OCI-LY1 (cell line): ENCODE results near the gene AMPD1.

Experiments
- H2AFZ ChIP-seq: fragments of 200-600 bp; sonication (generic), shearing (Covaris generic); 2 replicates; pipeline ENCODE4 v1.6.0; 2014; ENCODE audit warnings: antibody characterized with exemption, mild to moderate bottlenecking, low read length
- H3F3A ChIP-seq: fragments of 200-600 bp; sonication (generic), shearing (Covaris generic); 2 replicates; pipeline ENCODE4 v1.6.0; 2014; ENCODE audit warnings: mild to moderate bottlenecking, antibody characterized with exemption, low read length, moderate library complexity; ENCODE audit not compliant: insufficient read depth
- H3K27ac ChIP-seq: fragments of 200-600 bp; sonication (generic); 2 replicates; pipeline ENCODE4 v1.5.1; 2014; ENCODE audit warnings: low read length, mixed run types, mild to moderate bottlenecking, low read depth; ENCODE audit not compliant: poor library complexity, severe bottlenecking
- H3K27me3 ChIP-seq: fragments of 200-600 bp; sonication (generic); 2 replicates; pipeline ENCODE4 v1.6.0; 2014; ENCODE audit warnings: antibody characterized with exemption, mild to moderate bottlenecking, low read length, moderate library complexity; ENCODE audit not compliant: insufficient read depth
- H3K36me3 ChIP-seq: fragments of 200-600 bp; sonication (generic); 2 replicates; pipeline ENCODE4 v1.6.1; 2014; ENCODE audit warnings: mild to moderate bottlenecking, antibody characterized with exemption, low read length, moderate library complexity, mixed read lengths; ENCODE audit not compliant: insufficient read depth
- H3K4me1 ChIP-seq: fragments of 200-600 bp; sonication (generic); 2 replicates; pipeline ENCODE4 v1.5.1; 2014; ENCODE audit warnings: mild to moderate bottlenecking, low read length, moderate library complexity; ENCODE audit not compliant: insufficient read depth, severe bottlenecking
- H3K4me2 ChIP-seq: fragments of 200-600 bp; sonication (generic), shearing (Covaris generic); 2 replicates; pipeline ENCODE4 v1.6.1; 2014; ENCODE audit warnings: low read length
- H3K4me3 ChIP-seq: fragments of 200-600 bp; sonication (generic); 2 replicates; pipeline ENCODE4 v1.5.1; 2014; ENCODE audit warnings: low read length, low read depth, mild to moderate bottlenecking, mixed read lengths; ENCODE audit not compliant: poor library complexity, severe bottlenecking
- H3K79me2 ChIP-seq: fragments of 200-600 bp; shearing (Covaris generic); 2 replicates; pipeline ENCODE4 v1.6.1; 2016; ENCODE audit warnings: mixed run types, low read length, mixed read lengths; ENCODE audit not compliant: insufficient read depth
- H3K9ac ChIP-seq: fragments of 200-600 bp; sonication (generic), shearing (Covaris generic); 2 replicates; pipeline ENCODE4 v1.6.1; 2014; ENCODE audit warnings: mild to moderate bottlenecking, low read length, mixed read lengths
- H3K9me2 ChIP-seq: fragments of 200-600 bp; sonication (generic), shearing (Covaris generic); 2 replicates; pipeline ENCODE4 v1.6.1; 2014; ENCODE audit warnings: low read depth, mild to moderate bottlenecking, low read length, mixed read lengths
- H3K9me3 ChIP-seq: fragments of 200-600 bp; shearing (Covaris generic); 2 replicates; pipeline ENCODE4 v1.6.1; 2014; ENCODE audit warnings: low read length, mixed read lengths
- H4K20me1 ChIP-seq: fragments of 200-600 bp; sonication (generic), shearing (Covaris generic); 2 replicates; pipeline ENCODE4 v1.6.0; 2016; ENCODE audit warnings: mild to moderate bottlenecking, low read length; ENCODE audit not compliant: insufficient read depth
- EZH2 ChIP-seq: fragments of 200-600 bp; sonication (generic), shearing (Covaris generic); IDR thresholded peaks from 2 replicates; pipeline ENCODE4 v1.8.0; 2017; ENCODE audit warnings: borderline replicate concordance, mixed run types, mild to moderate bottlenecking, antibody characterized with exemption, low read length, moderate library complexity, mixed read lengths
- TF ChIP-seq, protein P1 (sequence below): fragments of 200-600 bp; sonication (generic), shearing (Covaris generic); IDR thresholded peaks from 2 replicates; pipeline ENCODE4 v1.5.1; 2017; ENCODE audit warnings: mild to moderate bottlenecking, antibody characterized with exemption, low read length, moderate library complexity, mixed read lengths

Gene AMPD1

DNA sequence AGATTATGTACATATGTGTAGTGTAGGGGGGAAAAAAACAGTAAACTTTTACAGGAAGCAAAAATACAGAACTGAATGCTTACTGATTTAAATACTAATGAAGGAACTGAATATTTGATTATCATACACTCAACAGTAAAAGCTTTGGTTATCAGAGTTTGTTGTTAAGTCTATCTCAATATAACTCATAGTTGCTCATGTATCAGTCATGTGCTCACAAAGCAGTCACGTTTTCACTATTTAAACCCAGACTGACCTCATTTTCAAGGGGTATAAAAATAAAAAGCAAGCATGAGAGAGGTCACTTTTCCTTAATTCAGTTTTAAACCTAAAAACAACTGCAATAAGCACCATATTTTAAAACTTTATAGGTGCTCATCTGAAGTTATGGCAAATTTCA is 28.1 kb upstream of the AMPD1 start:
- Histone ChIP-seq H3K4me2 (no peak overlapping the region), H3K4me3 (no peak overlapping the region), H3K9me3 (no peaks in the 10 kb centered on the region), H3K9me2 (no peaks in the 10 kb centered on the region), H4K20me1 (no peaks in the 10 kb centered on the region), H3F3A (0 out of 2 replicates have a peak, but pooled peaks cover 4% of the 10 kb centered on the region), H3K9ac (no peak overlapping the region), H3K79me2 (no peaks in the 10 kb centered on the region), H3K27me3 (no peaks in the 10 kb centered on the region), H2AFZ (no peak overlapping the region), H3K36me3 (peaks cover 98% of the 10 kb centered on the region), H3K27ac (no peak overlapping the region), H3K4me1 (no peaks in the 10 kb centered on the region)
- TF ChIP-seq, protein P1, sequence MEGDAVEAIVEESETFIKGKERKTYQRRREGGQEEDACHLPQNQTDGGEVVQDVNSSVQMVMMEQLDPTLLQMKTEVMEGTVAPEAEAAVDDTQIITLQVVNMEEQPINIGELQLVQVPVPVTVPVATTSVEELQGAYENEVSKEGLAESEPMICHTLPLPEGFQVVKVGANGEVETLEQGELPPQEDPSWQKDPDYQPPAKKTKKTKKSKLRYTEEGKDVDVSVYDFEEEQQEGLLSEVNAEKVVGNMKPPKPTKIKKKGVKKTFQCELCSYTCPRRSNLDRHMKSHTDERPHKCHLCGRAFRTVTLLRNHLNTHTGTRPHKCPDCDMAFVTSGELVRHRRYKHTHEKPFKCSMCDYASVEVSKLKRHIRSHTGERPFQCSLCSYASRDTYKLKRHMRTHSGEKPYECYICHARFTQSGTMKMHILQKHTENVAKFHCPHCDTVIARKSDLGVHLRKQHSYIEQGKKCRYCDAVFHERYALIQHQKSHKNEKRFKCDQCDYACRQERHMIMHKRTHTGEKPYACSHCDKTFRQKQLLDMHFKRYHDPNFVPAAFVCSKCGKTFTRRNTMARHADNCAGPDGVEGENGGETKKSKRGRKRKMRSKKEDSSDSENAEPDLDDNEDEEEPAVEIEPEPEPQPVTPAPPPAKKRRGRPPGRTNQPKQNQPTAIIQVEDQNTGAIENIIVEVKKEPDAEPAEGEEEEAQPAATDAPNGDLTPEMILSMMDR: no peak
- no peak for TF ChIP-seq EZH2

DNA sequence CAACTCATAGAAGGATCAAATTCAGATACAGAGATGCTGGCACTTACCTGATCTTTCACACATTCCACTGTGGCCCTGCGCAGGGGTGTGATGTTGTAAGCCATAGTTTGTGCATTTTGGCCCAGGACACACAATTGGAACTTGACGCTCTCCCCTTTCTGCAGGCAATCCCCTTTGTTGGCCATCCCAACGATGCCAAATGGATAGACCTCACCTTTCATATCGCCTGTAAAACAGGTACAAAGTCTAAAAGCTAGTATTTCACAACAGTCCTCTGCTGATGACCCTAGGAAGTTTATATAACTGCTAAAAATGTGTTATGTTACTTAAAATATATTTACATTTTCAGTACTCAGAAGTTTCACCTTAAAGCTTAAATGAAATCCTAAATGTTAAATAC is 25.1 kb upstream of the AMPD1 start:
- Histone ChIP-seq H3K4me3 (no peak overlapping the region), H3K36me3 (peaks cover 86% of the 10 kb centered on the region), H3K4me1 (peaks cover 16% of the 10 kb centered on the region), H3F3A (peaks cover 12% of the 10 kb centered on the region), H3K27ac (no peak overlapping the region), H4K20me1 (no peaks in the 10 kb centered on the region), H3K27me3 (no peaks in the 10 kb centered on the region), H3K9me3 (no peaks in the 10 kb centered on the region), H3K9me2 (no peaks in the 10 kb centered on the region), H3K4me2 (no peak overlapping the region), H3K9ac (no peak overlapping the region), H2AFZ (no peak overlapping the region), H3K79me2 (peaks cover 10% of the 10 kb centered on the region)
- TF ChIP-seq, protein P1: no peak
- TF ChIP-seq EZH2: no peak

DNA sequence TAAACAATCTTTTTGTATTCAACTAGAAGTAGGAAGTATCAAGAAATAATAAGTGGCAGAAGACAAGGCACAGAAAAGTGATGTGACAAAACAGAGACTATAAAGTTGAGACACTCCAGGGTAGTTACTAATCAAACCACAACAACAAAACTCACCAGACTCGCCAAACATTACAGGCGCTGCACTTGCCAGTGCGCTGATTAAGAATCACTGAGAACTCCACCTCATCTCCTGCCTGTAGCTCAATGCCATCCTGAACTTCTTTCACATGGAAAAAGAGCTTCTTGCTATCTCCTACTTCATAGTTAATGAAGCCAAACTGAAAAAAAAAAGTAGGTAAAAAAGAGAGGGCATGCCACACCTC is 24.1 kb upstream of the AMPD1 start:
- H3K4me1 ChIP-seq: peaks cover 22% of the 10 kb centered on the region
- H3K4me2 ChIP-seq: no peak overlapping the region
- H3K27ac ChIP-seq: no peak overlapping the region
- peaks cover 12% of the 10 kb centered on the region for H3F3A ChIP-seq
- H3K9ac ChIP-seq: no peak overlapping the region
- no peaks in the 10 kb centered on the region for H3K9me2 ChIP-seq
- peaks cover 16% of the 10 kb centered on the region for H3K79me2 ChIP-seq
- no peak overlapping the region for H2AFZ ChIP-seq
- H3K9me3 ChIP-seq: no peaks in the 10 kb centered on the region
- no peaks in the 10 kb centered on the region for H4K20me1 ChIP-seq
- H3K27me3 ChIP-seq: no peaks in the 10 kb centered on the region
- peaks cover 82% of the 10 kb centered on the region for H3K36me3 ChIP-seq
- no peak for TF ChIP-seq EZH2
- TF ChIP-seq, protein P1: no peak
- no peak overlapping the region for H3K4me3 ChIP-seq
